Dendritic cell treated with granulocyte-macrophage colony-stimulating factor and Interleukin-4, amounts not matched to agents 40 ng/mL and 50 ng/mL, for 4 days (primary cell): ENCODE results near the gene KCNT2.

Experiments
- H3K27ac Mint-ChIP-seq: one replicate; pipeline ENCODE4 v1.8.0; 2022; ENCODE audit warnings: mild to moderate bottlenecking, mixed read lengths
- H3K27me3 Mint-ChIP-seq: one replicate; pipeline ENCODE4 v1.8.0; 2022; ENCODE audit warnings: mild to moderate bottlenecking, mixed read lengths
- H3K36me3 Mint-ChIP-seq: one replicate; pipeline ENCODE4 v1.8.0; 2022; ENCODE audit warnings: low read depth, mixed read lengths
- H3K4me1 Mint-ChIP-seq: one replicate; pipeline ENCODE4 v1.8.0; 2022; ENCODE audit warnings: low read depth, mixed read lengths
- H3K4me3 Mint-ChIP-seq: one replicate; pipeline ENCODE4 v1.8.0; 2022; ENCODE audit warnings: mild to moderate bottlenecking, moderate library complexity, mixed read lengths
- H3K9me3 Mint-ChIP-seq: one replicate; pipeline ENCODE4 v1.8.0; 2022; ENCODE audit warnings: mixed read lengths
- intact Hi-C: fragments of 100-400 bp; cut with micrococcal nuclease; formaldehyde crosslinking; loops from one replicate; pipeline ENCODE4 v1.15.0; 2022

KCNT2 gene

GRCh38 chr1:196373798-196374197, 234.4 kb downstream of the KCNT2 start:
- no peak overlapping the region for H3K4me3 Mint-ChIP-seq
- H3K36me3 Mint-ChIP-seq = no peaks in the 10 kb centered on the region
- no peak overlapping the region for H3K27ac Mint-ChIP-seq
- no peaks in the 10 kb centered on the region for H3K27me3 Mint-ChIP-seq
- H3K4me1 Mint-ChIP-seq = peaks cover 8% of the 10 kb centered on the region
- no peaks in the 10 kb centered on the region for H3K9me3 Mint-ChIP-seq
- intact Hi-C loops = loop anchor here (5.0 kb wide), 1 partner anchor 226 kb away; no protein-coding TSS in a partner anchor

GRCh38 chr1:196372896-196373536, 235.2 kb downstream of the KCNT2 start:
- intact Hi-C loops = loop anchor here (5.0 kb wide), 1 partner anchor 226 kb away; no protein-coding TSS in a partner anchor
- Mint-ChIP-seq H3K9me3 (no peaks in the 10 kb centered on the region), H3K27ac (no peak overlapping the region), H3K4me1 (peaks cover 16% of the 10 kb centered on the region), H3K36me3 (no peaks in the 10 kb centered on the region), H3K4me3 (no peak overlapping the region), H3K27me3 (no peaks in the 10 kb centered on the region)

- no peaks in the 10 kb centered on the region for H3K27me3 Mint-ChIP-seq
- H3K9me3 Mint-ChIP-seq = no peaks in the 10 kb centered on the region
- peaks cover 10% of the 10 kb centered on the region for H3K4me1 Mint-ChIP-seq
- H3K27ac Mint-ChIP-seq = no peak overlapping the region
- intact Hi-C loops = no loop called here
- H3K36me3 Mint-ChIP-seq = no peaks in the 10 kb centered on the region
- no peak overlapping the region for H3K4me3 Mint-ChIP-seq
Observed at GRCh38 chr1:196367838-196368237, 240.4 kb downstream of the KCNT2 start.

GRCh38 chr1:196366817-196367495, 241.3 kb downstream of the KCNT2 start:
- H3K9me3 Mint-ChIP-seq = no peaks in the 10 kb centered on the region
- H3K27ac Mint-ChIP-seq = no peak overlapping the region
- no peaks in the 10 kb centered on the region for H3K36me3 Mint-ChIP-seq
- peaks cover 10% of the 10 kb centered on the region for H3K4me1 Mint-ChIP-seq
- H3K27me3 Mint-ChIP-seq = no peaks in the 10 kb centered on the region
- intact Hi-C loops = no loop called here
- H3K4me3 Mint-ChIP-seq = no peak overlapping the region

- H3K4me1 Mint-ChIP-seq = no peaks in the 10 kb centered on the region
- H3K27ac Mint-ChIP-seq = no peak overlapping the region
- intact Hi-C loops = no loop called here
- no peaks in the 10 kb centered on the region for H3K27me3 Mint-ChIP-seq
- H3K36me3 Mint-ChIP-seq = no peaks in the 10 kb centered on the region
- no peak overlapping the region for H3K4me3 Mint-ChIP-seq
- no peaks in the 10 kb centered on the region for H3K9me3 Mint-ChIP-seq
Observed at GRCh38 chr1:196361112-196361714, 247.0 kb downstream of the KCNT2 start.

- Mint-ChIP-seq H3K4me1 (no peaks in the 10 kb centered on the region), H3K9me3 (no peaks in the 10 kb centered on the region), H3K27me3 (no peaks in the 10 kb centered on the region), H3K36me3 (no peaks in the 10 kb centered on the region), H3K27ac (no peak overlapping the region), H3K4me3 (no peak overlapping the region)
- intact Hi-C loops = no loop called here
Observed at GRCh38 chr1:196357913-196358312, 250.3 kb downstream of the KCNT2 start.

- no peaks in the 10 kb centered on the region for H3K4me1 Mint-ChIP-seq
- no peaks in the 10 kb centered on the region for H3K9me3 Mint-ChIP-seq
- no peak overlapping the region for H3K4me3 Mint-ChIP-seq
- H3K27me3 Mint-ChIP-seq = no peaks in the 10 kb centered on the region
- H3K36me3 Mint-ChIP-seq = no peaks in the 10 kb centered on the region
- no peak overlapping the region for H3K27ac Mint-ChIP-seq
- intact Hi-C loops = no loop called here
Observed at GRCh38 chr1:196355206-196355786, 252.9 kb downstream of the KCNT2 start.

- Mint-ChIP-seq H3K9me3 (no peaks in the 10 kb centered on the region), H3K36me3 (no peaks in the 10 kb centered on the region), H3K4me1 (no peaks in the 10 kb centered on the region), H3K27ac (no peak overlapping the region), H3K4me3 (no peak overlapping the region), H3K27me3 (no peaks in the 10 kb centered on the region)
- intact Hi-C loops = no loop called here
Observed at GRCh38 chr1:196344453-196344852, 263.8 kb downstream of the KCNT2 start.

- no peaks in the 10 kb centered on the region for H3K27me3 Mint-ChIP-seq
- no peak overlapping the region for H3K27ac Mint-ChIP-seq
- intact Hi-C loops = no loop called here
- H3K4me3 Mint-ChIP-seq = no peak overlapping the region
- H3K4me1 Mint-ChIP-seq = no peaks in the 10 kb centered on the region
- no peaks in the 10 kb centered on the region for H3K36me3 Mint-ChIP-seq
- no peaks in the 10 kb centered on the region for H3K9me3 Mint-ChIP-seq
Observed at GRCh38 chr1:196324345-196324744, 283.9 kb downstream of the KCNT2 start.

GRCh38 chr1:196323869-196324268, 284.4 kb downstream of the KCNT2 start:
- intact Hi-C loops = no loop called here
- Mint-ChIP-seq H3K27ac (no peak overlapping the region), H3K4me3 (no peak overlapping the region), H3K27me3 (no peaks in the 10 kb centered on the region), H3K4me1 (no peaks in the 10 kb centered on the region), H3K9me3 (no peaks in the 10 kb centered on the region), H3K36me3 (no peaks in the 10 kb centered on the region)

GRCh38 chr1:196319301-196319700, 288.9 kb downstream of the KCNT2 start:
- no peak overlapping the region for H3K4me3 Mint-ChIP-seq
- intact Hi-C loops = loop anchor here (2.0 to 10.0 kb wide), 2 partner anchors 174 to 344 kb away; no protein-coding TSS in a partner anchor

GRCh38 chr1:196317535-196318522, 290.4 kb downstream of the KCNT2 start:
- Mint-ChIP-seq H3K4me1 (no peaks in the 10 kb centered on the region), H3K27me3 (no peaks in the 10 kb centered on the region), H3K27ac (no peak overlapping the region), H3K36me3 (no peaks in the 10 kb centered on the region), H3K4me3 (no peak overlapping the region), H3K9me3 (no peaks in the 10 kb centered on the region)
- intact Hi-C loops = loop anchor here (2.0 to 10.0 kb wide), 2 partner anchors 173 to 345 kb away; no protein-coding TSS in a partner anchor

More at GRCh38 chr1:196319301-196319700, 288.9 kb downstream of the KCNT2 start:
- H3K4me1 Mint-ChIP-seq = no peaks in the 10 kb centered on the region
- H3K9me3 Mint-ChIP-seq = no peaks in the 10 kb centered on the region
- H3K36me3 Mint-ChIP-seq = no peaks in the 10 kb centered on the region
- no peak overlapping the region for H3K27ac Mint-ChIP-seq
- no peaks in the 10 kb centered on the region for H3K27me3 Mint-ChIP-seq

- Mint-ChIP-seq H3K9me3 (no peaks in the 10 kb centered on the region), H3K36me3 (no peaks in the 10 kb centered on the region), H3K27ac (no peak overlapping the region), H3K4me1 (no peaks in the 10 kb centered on the region), H3K27me3 (no peaks in the 10 kb centered on the region), H3K4me3 (no peak overlapping the region)
- intact Hi-C loops = loop anchor here (10.0 kb wide), 1 partner anchor 168 kb away; no protein-coding TSS in a partner anchor
Observed at GRCh38 chr1:196312739-196313138, 295.5 kb downstream of the KCNT2 start.
